Activated CD4-positive, alpha-beta T cell treated with anti-CD3 and anti-CD28 coated beads, Interleukin-2, amount 10 ng/mL, durations not matched to agents 24 days and 14 days (primary cell): ENCODE data around the gene PGS1. TPM values are rescaled to one million over a fixed set of nuclear protein-coding genes. Genes with fewer than 3 reads are reported as not detected.
A peak's percentile ranks its signal among the peaks of the same experiment; 100 is the strongest.

Source experiments
- DNase-seq: peaks from one replicate; pipeline ENCODE4 v3.0.0; 2022
- H3K27ac Mint-ChIP-seq: one replicate; pipeline ENCODE4 v1.8.0; 2022; ENCODE audit warnings: mild to moderate bottlenecking, mixed read lengths
- H3K27me3 Mint-ChIP-seq: one replicate; pipeline ENCODE4 v1.8.0; 2022; ENCODE audit warnings: mixed read lengths
- H3K36me3 Mint-ChIP-seq: one replicate; pipeline ENCODE4 v1.8.0; 2022; ENCODE audit warnings: low read depth, mild to moderate bottlenecking, mixed read lengths
- H3K4me1 Mint-ChIP-seq: one replicate; pipeline ENCODE4 v1.8.0; 2021; ENCODE audit warnings: mixed read lengths
- H3K4me3 Mint-ChIP-seq: one replicate; pipeline ENCODE4 v1.8.0; 2022; ENCODE audit warnings: mild to moderate bottlenecking, moderate library complexity, mixed read lengths
- H3K9me3 Mint-ChIP-seq: one replicate; pipeline ENCODE4 v1.8.0; 2021; ENCODE audit warnings: mixed read lengths
- intact Hi-C: fragments of 100-400 bp; cut with micrococcal nuclease; formaldehyde crosslinking; loops from one replicate; pipeline ENCODE4 v1.15.1; 2023
- total RNA-seq: library from RNA; stranded (reverse); gene quantifications from 2 replicates; pipeline ENCODE4 v1.2.3, GENCODE V29; 2022

PGS1 gene
- total RNA-seq, 1 donor from 2014 or later = 67.8 TPM

DNA sequence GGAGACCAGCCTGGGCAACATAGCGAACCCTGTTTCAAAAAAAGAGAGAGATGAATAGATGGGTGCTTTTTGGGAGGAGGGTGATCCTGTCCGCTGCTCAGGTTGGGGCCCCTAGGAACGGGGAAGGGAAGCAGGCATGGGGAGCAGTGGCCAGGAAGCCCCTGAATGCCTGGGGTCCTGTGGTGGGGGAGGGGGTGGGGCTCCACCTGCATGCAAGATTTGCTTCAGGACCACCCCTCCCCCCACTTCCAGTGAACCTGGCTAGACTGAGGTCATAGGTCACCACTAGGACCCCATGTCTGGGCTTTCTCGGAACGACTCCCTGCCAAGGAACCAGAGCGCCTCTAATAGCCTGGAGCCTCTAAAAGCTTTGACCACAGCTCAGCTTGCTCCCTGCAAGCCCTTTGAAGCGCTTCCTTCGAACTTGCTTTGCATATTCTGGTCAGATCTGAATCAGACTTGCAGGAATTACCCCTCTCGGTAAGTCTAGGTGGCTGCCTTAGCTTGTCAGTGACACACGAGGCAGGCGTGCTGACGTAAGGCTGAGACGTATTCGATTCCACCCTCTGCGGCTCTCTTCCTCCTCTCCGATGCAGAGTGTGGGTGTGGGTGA, 22.2 kb upstream of the PGS1 start:
- intact Hi-C loops = loop anchor here (1.0 to 5.0 kb wide), 4 partner anchors 41 to 894 kb away; partner anchors contain the start of gene TMC6
- DNase-seq = peak; percentile 97
- Mint-ChIP-seq H3K9me3 (no peaks in the 10 kb centered on the region), H3K4me3 (peak overlapping the region; percentile 92), H3K36me3 (peaks cover 49% of the 10 kb centered on the region), H3K4me1 (peaks cover 51% of the 10 kb centered on the region), H3K27me3 (no peaks in the 10 kb centered on the region), H3K27ac (peak overlapping the region; percentile 95)

DNA sequence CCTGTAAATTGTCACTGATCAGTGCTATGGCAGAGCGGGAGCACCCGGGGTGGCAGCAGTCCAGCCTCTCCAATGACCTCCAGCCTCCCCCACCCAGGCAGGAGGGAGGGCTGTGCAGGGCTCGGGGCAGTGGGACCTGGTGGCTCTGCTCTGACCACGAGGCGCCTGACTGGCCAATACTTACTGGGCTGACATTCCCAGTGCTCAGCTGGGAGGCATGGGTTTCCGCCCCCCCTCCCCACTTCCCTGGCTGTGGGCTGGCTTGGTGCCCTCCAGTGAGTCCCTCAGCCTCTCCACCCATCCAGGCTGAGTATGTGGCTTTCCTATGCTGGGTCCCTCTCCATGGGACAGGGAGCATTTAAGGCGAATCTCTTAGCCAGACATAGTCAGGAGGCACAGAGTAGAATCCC, 21.3 kb upstream of the PGS1 start:
- intact Hi-C loops = loop anchor here (5.0 kb wide), 3 partner anchors 230 to 895 kb away; partner anchors contain the start of gene TMC6

DNA sequence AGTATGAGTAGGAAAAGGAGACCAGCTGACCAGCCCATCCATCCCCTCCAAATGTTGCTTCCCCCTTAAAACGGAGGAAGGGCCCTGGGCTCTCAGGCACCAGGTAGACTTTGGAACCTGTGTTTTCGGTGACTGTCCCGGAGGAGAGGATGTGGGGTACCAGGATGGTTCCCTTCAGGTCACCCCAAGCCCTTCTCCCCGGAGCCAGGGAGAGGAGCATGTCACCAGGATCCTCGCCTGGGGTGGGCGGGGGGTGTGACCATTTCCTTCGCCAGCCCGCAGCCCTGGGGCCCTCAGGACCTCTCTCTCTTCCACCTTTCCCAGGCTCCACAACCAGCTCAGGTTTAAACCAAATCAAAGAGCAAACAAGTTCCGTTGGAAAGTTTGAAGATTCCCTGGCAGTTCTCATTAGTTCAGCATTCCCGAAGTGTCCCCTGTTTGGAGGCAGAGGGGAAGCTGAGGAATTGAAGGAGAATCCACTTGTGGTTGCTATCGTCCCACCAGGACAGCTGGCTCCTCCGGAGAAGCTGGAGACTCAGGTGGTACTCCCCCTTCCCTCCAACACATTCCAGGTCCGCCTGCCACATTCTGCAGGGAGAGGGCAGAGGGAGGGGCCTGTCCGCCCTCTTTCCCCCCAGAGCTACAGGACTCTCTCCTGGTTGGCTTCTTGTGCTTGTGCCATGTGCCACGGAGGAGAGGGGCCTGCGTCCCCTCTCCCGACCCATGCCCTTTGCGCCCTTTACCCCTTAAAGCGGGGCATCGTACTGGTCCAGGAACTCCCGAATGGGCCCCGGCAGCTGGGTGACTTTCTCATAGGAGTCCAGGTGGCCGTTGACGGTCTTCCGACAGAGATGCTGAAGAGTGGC, 20.5 kb upstream of the PGS1 start:
- H3K36me3 Mint-ChIP-seq = peaks cover 49% of the 10 kb centered on the region
- H3K27ac Mint-ChIP-seq = peak overlapping the region; percentile 89
- H3K9me3 Mint-ChIP-seq = no peaks in the 10 kb centered on the region
- peak overlapping the region; percentile 92 for H3K4me3 Mint-ChIP-seq
- peaks cover 49% of the 10 kb centered on the region for H3K4me1 Mint-ChIP-seq
- DNase-seq = peak; percentile 80
- no peaks in the 10 kb centered on the region for H3K27me3 Mint-ChIP-seq
- intact Hi-C loops = loop anchor here (5.0 kb wide), 3 partner anchors 231 to 896 kb away; partner anchors contain the start of gene TMC6

More for the DNA sequence above, 21.3 kb upstream of the PGS1 start:
- Mint-ChIP-seq H3K27ac (peak overlapping the region; percentile 89), H3K4me1 (peaks cover 47% of the 10 kb centered on the region), H3K4me3 (peak overlapping the region; percentile 92), H3K36me3 (peaks cover 49% of the 10 kb centered on the region), H3K9me3 (no peaks in the 10 kb centered on the region), H3K27me3 (no peaks in the 10 kb centered on the region)
- DNase-seq = peak; percentile 82

DNA sequence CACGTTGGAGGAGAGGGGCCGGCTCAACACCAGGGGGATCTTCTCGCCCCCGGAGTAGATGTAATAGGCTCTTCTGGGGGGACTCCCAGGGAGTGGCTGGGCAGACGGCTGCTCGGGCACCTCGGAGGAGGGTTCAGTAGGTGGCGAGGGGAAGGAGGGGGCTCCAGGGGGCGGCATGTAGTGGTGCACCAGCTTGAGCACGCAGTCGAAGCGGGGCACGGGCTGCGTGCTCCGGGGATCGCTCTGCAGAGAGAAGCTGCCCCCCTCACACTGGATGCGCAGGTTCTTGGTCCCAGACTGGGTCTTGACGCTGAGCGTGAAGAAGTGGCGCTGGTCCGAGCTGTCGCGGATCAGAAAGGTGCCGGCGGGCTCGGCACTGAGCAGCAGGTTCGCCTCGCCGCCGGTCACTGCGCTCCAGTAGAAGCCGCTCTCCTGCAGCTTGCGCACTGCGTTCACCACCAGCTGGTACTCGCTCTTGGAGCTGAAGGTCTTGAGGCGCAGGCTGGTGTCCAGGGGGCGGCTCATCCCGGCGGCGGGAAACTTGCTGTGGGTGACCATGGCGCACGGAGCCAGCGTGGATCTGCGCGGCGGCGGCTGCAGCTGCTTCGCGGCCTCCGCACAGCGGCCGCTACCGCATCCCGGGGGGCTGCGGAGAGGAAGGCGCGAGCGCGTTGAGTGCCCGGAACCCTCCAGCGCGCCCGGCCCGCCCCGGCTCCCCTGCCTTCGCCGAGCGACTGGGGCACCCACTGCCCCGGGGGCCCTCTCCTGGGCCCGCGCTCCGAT, 19.7 kb upstream of the PGS1 start:
- H3K36me3 Mint-ChIP-seq = peaks cover 48% of the 10 kb centered on the region
- peak; percentile 86 for DNase-seq
- H3K4me3 Mint-ChIP-seq = peak overlapping the region; percentile 92
- intact Hi-C loops = loop anchor here (5.0 kb wide), 3 partner anchors 231 to 896 kb away; partner anchors contain the start of gene TMC6
- peak overlapping the region; percentile 89 for H3K27ac Mint-ChIP-seq
- no peaks in the 10 kb centered on the region for H3K9me3 Mint-ChIP-seq
- H3K27me3 Mint-ChIP-seq = no peaks in the 10 kb centered on the region
- peaks cover 44% of the 10 kb centered on the region for H3K4me1 Mint-ChIP-seq

DNA sequence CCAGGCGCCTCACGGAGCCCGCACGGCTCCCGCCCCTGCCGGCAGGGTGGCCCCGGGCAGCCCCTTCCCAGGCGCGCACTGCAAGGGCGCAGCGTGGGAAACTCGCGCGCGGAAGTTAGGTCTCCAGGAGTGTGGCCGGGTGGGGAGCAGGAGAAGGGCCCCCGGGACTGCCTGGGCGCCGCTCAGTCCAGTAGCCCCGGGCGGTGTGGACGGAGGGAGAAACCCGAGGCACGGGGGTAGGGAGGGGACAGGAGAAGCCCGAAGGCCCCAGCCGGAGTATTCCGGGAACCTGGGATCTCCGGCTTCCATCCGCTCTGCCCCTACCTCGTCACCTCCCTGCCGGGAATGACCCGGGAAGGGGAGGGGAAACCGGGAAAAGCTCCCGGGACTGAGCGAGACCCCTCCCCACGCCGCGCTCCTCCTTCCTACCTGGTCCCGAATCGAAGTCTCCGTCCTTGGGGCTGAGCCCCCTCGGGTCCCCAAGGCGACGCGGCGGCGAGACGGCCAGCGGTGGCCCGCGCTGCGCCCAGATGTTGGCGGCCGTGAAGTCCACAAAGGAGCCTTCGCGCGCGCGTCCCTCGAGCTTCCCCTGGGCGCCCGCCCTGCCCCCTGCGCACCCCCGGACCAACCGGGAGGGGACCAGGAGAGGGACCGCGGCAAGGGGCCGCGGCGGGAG, 19.0 kb upstream of the PGS1 start:
- no peaks in the 10 kb centered on the region for H3K27me3 Mint-ChIP-seq
- intact Hi-C loops = loop anchor here (5.0 kb wide), 3 partner anchors 232 to 897 kb away; partner anchors contain the start of gene TMC6
- H3K27ac Mint-ChIP-seq = peak overlapping the region; percentile 82

DNA sequence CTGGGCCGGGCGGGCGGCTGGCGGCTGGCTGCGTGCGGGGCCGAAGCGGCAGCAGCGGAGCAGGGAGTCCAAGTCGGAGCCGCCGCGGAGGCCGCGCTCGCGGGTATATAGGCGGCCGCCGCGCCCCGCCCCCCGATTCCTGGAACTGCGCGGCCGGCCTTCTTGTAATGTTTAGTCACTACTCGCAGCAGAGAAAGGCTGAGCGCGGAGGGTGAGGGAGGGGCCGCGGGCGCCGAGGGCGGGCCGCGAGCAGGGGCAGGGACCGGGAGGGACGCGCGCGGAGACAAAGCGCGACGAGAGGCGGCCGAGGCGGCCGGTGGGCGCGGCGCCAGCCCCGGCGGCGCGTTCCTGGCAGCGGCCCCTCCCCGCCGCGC, 18.5 kb upstream of the PGS1 start, which contains the start of gene SOCS3:
Gene SOCS3, minus strand, starts transcription at position 81 of the 374 bp plus-strand sequence. CDS start 982 bp downstream, outside the sequence.
- intact Hi-C loops = loop anchor here (1.0 to 5.0 kb wide), 7 partner anchors 18 to 898 kb away; partner anchors contain the start of genes PGS1 and TMC6
- Mint-ChIP-seq H3K9me3 (no peaks in the 10 kb centered on the region), H3K27ac (peak within 1 kb of the TSS; percentile 94), H3K4me3 (peak within 1 kb of the TSS; percentile 92), H3K36me3 (peaks cover 39% of the 10 kb centered on the region), H3K27me3 (no peaks in the 10 kb centered on the region), H3K4me1 (peaks cover 41% of the 10 kb centered on the region)
- DNase-seq = peak; percentile 99

More for the DNA sequence above, 19.0 kb upstream of the PGS1 start:
- Mint-ChIP-seq H3K4me1 (peaks cover 40% of the 10 kb centered on the region), H3K36me3 (peaks cover 41% of the 10 kb centered on the region), H3K4me3 (peak overlapping the region; percentile 92), H3K9me3 (no peaks in the 10 kb centered on the region)
- no peak for DNase-seq

DNA sequence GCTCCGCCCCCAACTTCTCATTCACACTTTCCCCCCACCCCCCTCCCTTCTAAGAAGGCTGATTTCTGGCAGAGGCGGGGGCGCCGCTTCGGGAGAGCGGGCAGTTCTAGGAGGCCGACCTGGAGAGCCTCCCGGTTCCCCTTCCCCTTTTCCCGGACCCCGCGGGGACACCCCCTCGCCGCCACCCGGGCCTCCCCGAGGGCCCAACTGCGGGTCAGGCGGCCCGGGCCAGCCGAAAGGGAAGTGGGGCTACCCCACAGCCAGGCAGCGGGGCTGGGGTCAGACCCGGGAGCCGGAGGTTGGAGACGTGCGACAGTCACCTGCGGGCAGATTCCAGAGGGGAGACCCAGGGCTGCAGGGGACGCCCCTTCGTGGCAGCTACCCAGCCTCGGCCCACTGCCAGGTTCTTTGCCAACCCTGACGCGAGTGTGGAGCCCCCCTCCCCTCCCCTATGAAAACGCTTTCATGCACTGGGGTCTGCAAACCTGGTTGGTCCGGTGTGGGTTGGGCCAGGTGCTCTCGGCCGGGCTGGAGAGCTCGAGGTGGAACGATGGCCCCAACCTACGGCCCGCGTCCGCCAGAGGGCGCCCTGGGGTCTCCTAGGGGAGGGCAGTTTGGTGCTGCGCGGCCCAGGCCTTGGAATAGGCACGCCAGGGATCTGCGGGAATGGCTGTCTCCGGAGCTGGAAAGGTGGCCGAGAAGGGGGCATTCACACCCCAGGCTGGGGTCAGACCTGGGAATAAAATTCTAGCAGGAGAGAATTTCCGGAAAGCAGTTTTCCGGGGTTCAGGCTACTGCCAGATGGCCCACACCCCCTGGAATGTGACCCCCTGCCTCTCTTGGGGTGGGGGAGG, 17.9 kb upstream of the PGS1 start:
- peak; percentile 98 for DNase-seq
- peak overlapping the region; percentile 92 for H3K4me3 Mint-ChIP-seq
- no peaks in the 10 kb centered on the region for H3K9me3 Mint-ChIP-seq
- intact Hi-C loops = loop anchor here (1.0 to 2.0 kb wide), 4 partner anchors 18 to 109 kb away; partner anchors contain the start of gene PGS1
- peaks cover 34% of the 10 kb centered on the region for H3K36me3 Mint-ChIP-seq
- peaks cover 39% of the 10 kb centered on the region for H3K4me1 Mint-ChIP-seq
- H3K27me3 Mint-ChIP-seq = no peaks in the 10 kb centered on the region
- peak overlapping the region; percentile 94 for H3K27ac Mint-ChIP-seq

DNA sequence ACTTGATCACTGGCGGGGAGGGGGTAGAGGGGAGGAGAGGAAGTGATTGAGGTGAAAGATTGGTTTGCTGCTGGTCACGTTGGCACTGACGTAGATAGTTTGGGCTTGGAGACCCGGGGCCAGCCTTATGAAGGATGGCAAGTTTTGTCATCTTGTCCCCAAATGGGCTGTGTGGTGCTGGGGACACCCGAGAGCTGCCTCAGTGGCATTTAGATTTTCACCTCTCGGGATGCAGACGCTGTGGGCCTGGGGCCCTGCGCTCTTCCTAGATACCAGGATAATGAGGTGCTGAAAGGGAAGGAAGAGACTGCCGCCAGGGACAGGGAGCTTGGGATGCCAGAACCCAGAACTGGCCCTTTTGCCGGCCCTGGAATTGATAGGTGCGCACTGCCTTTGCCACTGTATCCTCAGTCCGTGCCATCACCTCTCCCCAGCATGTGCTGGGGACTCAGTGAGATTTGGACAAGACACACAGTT, 17.2 kb upstream of the PGS1 start:
- intact Hi-C loops = loop anchor here (2.0 kb wide), 1 partner anchor 70 kb away; no protein-coding TSS in a partner anchor
- Mint-ChIP-seq H3K4me3 (peak overlapping the region; percentile 92), H3K36me3 (peaks cover 28% of the 10 kb centered on the region), H3K27me3 (peaks cover 3% of the 10 kb centered on the region), H3K9me3 (no peaks in the 10 kb centered on the region), H3K4me1 (peaks cover 35% of the 10 kb centered on the region), H3K27ac (peak overlapping the region; percentile 94)
- no peak for DNase-seq

DNA sequence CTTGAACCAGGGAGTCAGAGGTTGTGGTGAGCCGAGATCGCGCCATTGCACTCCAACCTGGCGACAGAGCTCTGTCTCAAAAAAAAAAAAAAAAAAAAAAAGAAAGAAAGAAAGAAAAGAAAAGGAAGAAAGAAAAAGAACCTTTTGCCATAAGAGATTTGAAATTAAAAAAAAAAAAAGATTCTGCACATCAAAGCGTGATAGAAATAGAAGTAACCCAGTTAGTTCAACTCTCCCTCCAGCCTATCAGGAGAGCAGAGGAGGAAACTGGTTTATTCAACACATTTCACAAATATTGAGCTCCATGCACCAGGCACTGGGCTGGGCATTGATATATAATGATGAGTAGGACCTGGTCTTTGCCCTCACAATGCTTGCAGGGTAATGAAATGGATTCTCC, 16.2 kb upstream of the PGS1 start:
- no peaks in the 10 kb centered on the region for H3K9me3 Mint-ChIP-seq
- H3K4me3 Mint-ChIP-seq = no peak overlapping the region
- DNase-seq = no peak
- H3K27me3 Mint-ChIP-seq = peaks cover 3% of the 10 kb centered on the region
- intact Hi-C loops = no loop called here
- peaks cover 31% of the 10 kb centered on the region for H3K4me1 Mint-ChIP-seq
- H3K36me3 Mint-ChIP-seq = peaks cover 19% of the 10 kb centered on the region
- no peak overlapping the region for H3K27ac Mint-ChIP-seq

DNA sequence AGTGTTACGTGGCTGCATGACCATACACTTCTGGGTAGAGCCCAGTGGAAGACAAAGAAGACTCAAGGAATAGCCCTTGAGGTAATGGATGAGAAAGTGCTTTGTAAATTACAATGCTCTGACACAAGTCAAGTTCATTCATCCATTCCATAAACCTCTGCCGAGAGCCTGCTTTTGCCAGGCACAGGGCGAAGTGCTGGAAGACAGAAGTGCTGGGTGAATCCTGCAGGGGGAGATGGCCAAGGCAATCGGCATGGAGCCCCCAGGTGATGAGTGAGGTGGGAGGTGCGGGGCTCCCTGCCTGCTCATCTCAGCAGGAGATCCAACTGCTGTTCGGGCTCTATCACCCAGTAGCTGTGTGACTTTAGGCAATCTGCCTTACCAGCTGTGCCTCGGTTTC, 15.8 kb upstream of the PGS1 start:
- H3K9me3 Mint-ChIP-seq = no peaks in the 10 kb centered on the region
- H3K27ac Mint-ChIP-seq = no peak overlapping the region
- intact Hi-C loops = no loop called here
- H3K4me1 Mint-ChIP-seq = peaks cover 27% of the 10 kb centered on the region
- no peak for DNase-seq
- H3K4me3 Mint-ChIP-seq = no peak overlapping the region
- peaks cover 15% of the 10 kb centered on the region for H3K36me3 Mint-ChIP-seq
- peaks cover 3% of the 10 kb centered on the region for H3K27me3 Mint-ChIP-seq

DNA sequence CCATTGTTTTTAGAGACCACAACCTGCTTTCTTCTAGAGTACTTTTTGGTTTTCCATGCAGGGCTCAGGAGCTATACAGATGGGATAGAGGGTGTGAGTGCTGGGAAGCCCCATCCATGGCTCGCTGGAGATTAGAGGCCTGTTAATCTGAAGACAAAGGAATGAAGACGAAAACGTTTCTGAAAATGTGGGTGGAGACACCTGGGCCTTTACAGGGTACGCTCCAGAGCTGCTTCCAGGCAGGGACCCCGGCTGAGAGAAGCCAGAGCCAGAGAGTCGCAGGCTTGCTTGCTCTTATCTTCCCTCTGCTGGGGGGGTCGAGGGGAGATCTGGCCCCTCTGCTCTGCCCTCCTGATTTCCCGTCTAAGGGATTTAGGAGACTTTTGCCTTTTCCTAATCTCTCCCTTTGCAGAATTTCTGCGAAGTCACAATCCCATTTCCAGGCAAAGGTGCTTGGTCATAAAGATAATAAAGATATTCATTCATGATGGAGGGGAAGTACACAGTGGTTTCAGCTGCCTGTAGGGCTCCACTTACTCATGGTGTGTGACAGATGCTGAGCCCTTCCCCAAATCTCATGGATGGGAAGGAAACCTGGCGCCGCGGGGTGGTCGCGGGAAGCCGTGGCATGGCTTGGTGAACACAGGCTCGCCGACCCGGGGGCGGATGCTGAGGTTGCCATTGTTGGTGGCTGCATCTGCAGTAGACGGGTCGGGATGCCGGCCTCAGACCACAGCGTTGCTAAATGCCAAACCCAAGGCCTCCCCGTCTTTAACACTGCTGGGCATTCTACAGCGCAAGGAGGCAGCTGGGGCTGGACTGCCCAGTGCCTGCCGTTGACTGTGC, 13.8 kb upstream of the PGS1 start:
- no peaks in the 10 kb centered on the region for H3K9me3 Mint-ChIP-seq
- H3K4me1 Mint-ChIP-seq = peaks cover 27% of the 10 kb centered on the region
- peaks cover 3% of the 10 kb centered on the region for H3K27me3 Mint-ChIP-seq
- DNase-seq = peak; percentile 73
- H3K36me3 Mint-ChIP-seq = peaks cover under 1% of the 10 kb centered on the region
- H3K27ac Mint-ChIP-seq = no peak overlapping the region
- intact Hi-C loops = loop anchor here (1.0 kb wide), 1 partner anchor 13 kb away; no protein-coding TSS in a partner anchor
- H3K4me3 Mint-ChIP-seq = no peak overlapping the region
